ENCODE measurements around the gene STIM2. TPM values are rescaled to one million over a fixed set of nuclear protein-coding genes. Genes with fewer than 3 reads are reported as not detected.
"Not testable (repeated sequence)": the region's sequence is repeated elsewhere in the genome, so short reads cannot be mapped to it uniquely, and the experiment has no call there.

Gene STIM2
- total RNA-seq, 1 experiment from 2014 or later: 16.1 TPM

GRCh38 chr4:27035127-27035526 lies 174.5 kb downstream of the STIM2 start:
- DNase-seq (ENCODE audit: low read depth): not testable (repeated sequence)

- no peak for DNase-seq (ENCODE audit: low read depth)
Measured at GRCh38 chr4:27040356-27040755, 179.7 kb downstream of the STIM2 start.

- DNase-seq (ENCODE audit: low read depth): no peak
Measured at GRCh38 chr4:27042411-27042810, 181.8 kb downstream of the STIM2 start.

GRCh38 chr4:27043200-27043599 lies 182.6 kb downstream of the STIM2 start:
- DNase-seq (ENCODE audit: low read depth): no peak

- DNase-seq (ENCODE audit: low read depth): no peak
Measured at GRCh38 chr4:27046851-27047250, 186.2 kb downstream of the STIM2 start.

GRCh38 chr4:27048429-27049238 lies 188.0 kb downstream of the STIM2 start:
- peak; percentile 43 for DNase-seq (ENCODE audit: low read depth)

GRCh38 chr4:27049239-27049829 lies 188.7 kb downstream of the STIM2 start:
- no peak for DNase-seq (ENCODE audit: low read depth)

- DNase-seq (ENCODE audit: low read depth): no peak
Measured at GRCh38 chr4:27050731-27051130, 190.1 kb downstream of the STIM2 start.

- DNase-seq (ENCODE audit: low read depth): no peak
Measured at GRCh38 chr4:27055221-27055760, 194.7 kb downstream of the STIM2 start.

- DNase-seq (ENCODE audit: low read depth): no peak
Measured at GRCh38 chr4:27056281-27056680, 195.6 kb downstream of the STIM2 start.

GRCh38 chr4:27057053-27057452 lies 196.4 kb downstream of the STIM2 start:
- no peak for DNase-seq (ENCODE audit: low read depth)

GRCh38 chr4:27057662-27058061 lies 197.0 kb downstream of the STIM2 start:
- DNase-seq (ENCODE audit: low read depth): no peak

- DNase-seq (ENCODE audit: low read depth): no peak
Measured at GRCh38 chr4:27058819-27059406, 198.3 kb downstream of the STIM2 start.

- no peak for DNase-seq (ENCODE audit: low read depth)
Measured at GRCh38 chr4:27059446-27059845, 198.8 kb downstream of the STIM2 start.

GRCh38 chr4:27062256-27062655 lies 201.6 kb downstream of the STIM2 start:
- no peak for DNase-seq (ENCODE audit: low read depth)

GRCh38 chr4:27066591-27066990 lies 205.9 kb downstream of the STIM2 start:
- DNase-seq (ENCODE audit: low read depth): no peak

- DNase-seq (ENCODE audit: low read depth): no peak
Measured at GRCh38 chr4:27068151-27068867, 207.7 kb downstream of the STIM2 start.
